ENCODE data around the gene VPS37B. TPM values are rescaled to one million over a fixed set of nuclear protein-coding genes. Genes with fewer than 3 reads are reported as not detected.

Gene VPS37B, protein sequence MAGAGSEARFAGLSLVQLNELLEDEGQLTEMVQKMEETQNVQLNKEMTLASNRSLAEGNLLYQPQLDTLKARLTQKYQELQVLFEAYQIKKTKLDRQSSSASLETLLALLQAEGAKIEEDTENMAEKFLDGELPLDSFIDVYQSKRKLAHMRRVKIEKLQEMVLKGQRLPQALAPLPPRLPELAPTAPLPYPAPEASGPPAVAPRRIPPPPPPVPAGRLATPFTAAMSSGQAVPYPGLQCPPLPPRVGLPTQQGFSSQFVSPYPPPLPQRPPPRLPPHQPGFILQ
- total RNA-seq (2021) (10.4 to 18.1 TPM (median 11.4 TPM) in 3 replicates), Bru-seq, nascent RNA (percentile 60 among the genes with signal in this experiment)
- long read RNA-seq, experiment 1, transcript VPS37B-201 (4 exons, 3,028 nt) = major isoform, 122 of 151 reads
- long read RNA-seq, experiment 1, partial matches to known transcripts = 0 of 151 reads
- long read RNA-seq, experiment 1, other reads (novel, unspliced or antisense) = 29 of 151 reads
- long read RNA-seq, experiment 2, transcript VPS37B-201 (4 exons, 3,028 nt) = major isoform, 10 of 18 reads
- long read RNA-seq, experiment 2, partial matches to known transcripts = 0 of 18 reads
- long read RNA-seq, experiment 2, other reads (novel, unspliced or antisense) = 8 of 18 reads
- long read RNA-seq, experiment 3, partial matches to known transcripts = 0 of 12 reads
- long read RNA-seq, experiment 3, other reads (novel, unspliced or antisense) = 8 of 12 reads

- Mint-ChIP-seq H3K9me3 (peaks cover 6% of the 10 kb centered on the region), H3K4me1 (peaks cover 40% of the 10 kb centered on the region), H3K4me3 (peak within 1 kb of the TSS; percentile 83), H3K27ac (peak within 1 kb of the TSS; percentile 63), H3K36me3 (no peaks in the 10 kb centered on the region), H3K27me3 (ENCODE audit: low read depth) (peaks cover 64% of the 10 kb centered on the region)
- peak; percentile 75 for DNase-seq (ENCODE audit: low spot score)
- ChIA-PET POLR2A (interaction anchor here (1.2 kb wide), 1 partner anchor 70 kb away, joined by 3 read pairs; the partner anchor contains the start of gene ABCB9), CTCF (interaction anchor here (1.8 kb wide), 1 partner anchor 28 kb away, joined by 6 read pairs; no protein-coding TSS in a partner anchor)
- peak; percentile 17; the same call in 1 of the 2 replicates for ATAC-seq
- TF ChIP-seq RELA (CRISPR knock-in tag; IDR thresholded peaks at IDR 0.05; ENCODE audit: borderline replicate concordance) = no peak
- TF ChIP-seq FOXP1 (CRISPR knock-in tag; IDR thresholded peaks at IDR 0.05; ENCODE audit: borderline replicate concordance) = peak; percentile 69
- TF ChIP-seq ATF1 (CRISPR knock-in tag; IDR thresholded peaks at IDR 0.05) = peak; percentile 62; the same call in 1 of the 2 replicates
- peak; percentile 92 for TF ChIP-seq ETV6 (CRISPR knock-in tag; IDR thresholded peaks at IDR 0.05)
- peak; percentile 67; the same call in 1 of the 2 replicates for TF ChIP-seq SP1 (CRISPR knock-in tag; conservative IDR thresholded peaks at IDR 0.05)
- TF ChIP-seq, protein P1, sequence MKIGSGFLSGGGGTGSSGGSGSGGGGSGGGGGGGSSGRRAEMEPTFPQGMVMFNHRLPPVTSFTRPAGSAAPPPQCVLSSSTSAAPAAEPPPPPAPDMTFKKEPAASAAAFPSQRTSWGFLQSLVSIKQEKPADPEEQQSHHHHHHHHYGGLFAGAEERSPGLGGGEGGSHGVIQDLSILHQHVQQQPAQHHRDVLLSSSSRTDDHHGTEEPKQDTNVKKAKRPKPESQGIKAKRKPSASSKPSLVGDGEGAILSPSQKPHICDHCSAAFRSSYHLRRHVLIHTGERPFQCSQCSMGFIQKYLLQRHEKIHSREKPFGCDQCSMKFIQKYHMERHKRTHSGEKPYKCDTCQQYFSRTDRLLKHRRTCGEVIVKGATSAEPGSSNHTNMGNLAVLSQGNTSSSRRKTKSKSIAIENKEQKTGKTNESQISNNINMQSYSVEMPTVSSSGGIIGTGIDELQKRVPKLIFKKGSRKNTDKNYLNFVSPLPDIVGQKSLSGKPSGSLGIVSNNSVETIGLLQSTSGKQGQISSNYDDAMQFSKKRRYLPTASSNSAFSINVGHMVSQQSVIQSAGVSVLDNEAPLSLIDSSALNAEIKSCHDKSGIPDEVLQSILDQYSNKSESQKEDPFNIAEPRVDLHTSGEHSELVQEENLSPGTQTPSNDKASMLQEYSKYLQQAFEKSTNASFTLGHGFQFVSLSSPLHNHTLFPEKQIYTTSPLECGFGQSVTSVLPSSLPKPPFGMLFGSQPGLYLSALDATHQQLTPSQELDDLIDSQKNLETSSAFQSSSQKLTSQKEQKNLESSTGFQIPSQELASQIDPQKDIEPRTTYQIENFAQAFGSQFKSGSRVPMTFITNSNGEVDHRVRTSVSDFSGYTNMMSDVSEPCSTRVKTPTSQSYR (CRISPR knock-in tag; IDR thresholded peaks at IDR 0.05) = no peak
- no peak for TF ChIP-seq PRRX2 (CRISPR knock-in tag; IDR thresholded peaks at IDR 0.05)
- TF ChIP-seq ZBTB43 (CRISPR knock-in tag; IDR thresholded peaks at IDR 0.05) = peak; percentile 62; the same call in 1 of the 2 replicates
- TF ChIP-seq ELF4 (CRISPR knock-in tag; IDR thresholded peaks at IDR 0.05; ENCODE audit: low read depth) = no peak
- no peak for TF ChIP-seq SMAD4 (CRISPR knock-in tag; IDR thresholded peaks at IDR 0.05)
- TF ChIP-seq ZBTB21 (CRISPR knock-in tag; IDR thresholded peaks at IDR 0.05; ENCODE audit: borderline replicate concordance) = peak; percentile 100
- TF ChIP-seq, protein P2, sequence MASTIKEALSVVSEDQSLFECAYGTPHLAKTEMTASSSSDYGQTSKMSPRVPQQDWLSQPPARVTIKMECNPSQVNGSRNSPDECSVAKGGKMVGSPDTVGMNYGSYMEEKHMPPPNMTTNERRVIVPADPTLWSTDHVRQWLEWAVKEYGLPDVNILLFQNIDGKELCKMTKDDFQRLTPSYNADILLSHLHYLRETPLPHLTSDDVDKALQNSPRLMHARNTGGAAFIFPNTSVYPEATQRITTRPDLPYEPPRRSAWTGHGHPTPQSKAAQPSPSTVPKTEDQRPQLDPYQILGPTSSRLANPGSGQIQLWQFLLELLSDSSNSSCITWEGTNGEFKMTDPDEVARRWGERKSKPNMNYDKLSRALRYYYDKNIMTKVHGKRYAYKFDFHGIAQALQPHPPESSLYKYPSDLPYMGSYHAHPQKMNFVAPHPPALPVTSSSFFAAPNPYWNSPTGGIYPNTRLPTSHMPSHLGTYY (CRISPR knock-in tag; IDR thresholded peaks at IDR 0.05) = no peak
- no peak for TF ChIP-seq NR3C1 (CRISPR knock-in tag; conservative IDR thresholded peaks at IDR 0.05; ENCODE audit: low read depth)
- TF ChIP-seq, protein P3, sequence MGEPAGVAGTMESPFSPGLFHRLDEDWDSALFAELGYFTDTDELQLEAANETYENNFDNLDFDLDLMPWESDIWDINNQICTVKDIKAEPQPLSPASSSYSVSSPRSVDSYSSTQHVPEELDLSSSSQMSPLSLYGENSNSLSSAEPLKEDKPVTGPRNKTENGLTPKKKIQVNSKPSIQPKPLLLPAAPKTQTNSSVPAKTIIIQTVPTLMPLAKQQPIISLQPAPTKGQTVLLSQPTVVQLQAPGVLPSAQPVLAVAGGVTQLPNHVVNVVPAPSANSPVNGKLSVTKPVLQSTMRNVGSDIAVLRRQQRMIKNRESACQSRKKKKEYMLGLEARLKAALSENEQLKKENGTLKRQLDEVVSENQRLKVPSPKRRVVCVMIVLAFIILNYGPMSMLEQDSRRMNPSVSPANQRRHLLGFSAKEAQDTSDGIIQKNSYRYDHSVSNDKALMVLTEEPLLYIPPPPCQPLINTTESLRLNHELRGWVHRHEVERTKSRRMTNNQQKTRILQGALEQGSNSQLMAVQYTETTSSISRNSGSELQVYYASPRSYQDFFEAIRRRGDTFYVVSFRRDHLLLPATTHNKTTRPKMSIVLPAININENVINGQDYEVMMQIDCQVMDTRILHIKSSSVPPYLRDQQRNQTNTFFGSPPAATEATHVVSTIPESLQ (CRISPR knock-in tag; IDR thresholded peaks at IDR 0.05) = no peak
- TF ChIP-seq EMX1 (CRISPR knock-in tag; IDR thresholded peaks at IDR 0.05) = no peak
- no peak for TF ChIP-seq TCF7 (CRISPR knock-in tag; IDR thresholded peaks at IDR 0.05; ENCODE audit: low read depth)
- TF ChIP-seq SMAD3 (CRISPR knock-in tag; IDR thresholded peaks at IDR 0.05; ENCODE audit: borderline replicate concordance) = peak; percentile 54; the same call in 1 of the 2 replicates
- TF ChIP-seq IRF1 (CRISPR knock-in tag; IDR thresholded peaks at IDR 0.05) = peak; percentile 85
- TF ChIP-seq, protein P4, sequence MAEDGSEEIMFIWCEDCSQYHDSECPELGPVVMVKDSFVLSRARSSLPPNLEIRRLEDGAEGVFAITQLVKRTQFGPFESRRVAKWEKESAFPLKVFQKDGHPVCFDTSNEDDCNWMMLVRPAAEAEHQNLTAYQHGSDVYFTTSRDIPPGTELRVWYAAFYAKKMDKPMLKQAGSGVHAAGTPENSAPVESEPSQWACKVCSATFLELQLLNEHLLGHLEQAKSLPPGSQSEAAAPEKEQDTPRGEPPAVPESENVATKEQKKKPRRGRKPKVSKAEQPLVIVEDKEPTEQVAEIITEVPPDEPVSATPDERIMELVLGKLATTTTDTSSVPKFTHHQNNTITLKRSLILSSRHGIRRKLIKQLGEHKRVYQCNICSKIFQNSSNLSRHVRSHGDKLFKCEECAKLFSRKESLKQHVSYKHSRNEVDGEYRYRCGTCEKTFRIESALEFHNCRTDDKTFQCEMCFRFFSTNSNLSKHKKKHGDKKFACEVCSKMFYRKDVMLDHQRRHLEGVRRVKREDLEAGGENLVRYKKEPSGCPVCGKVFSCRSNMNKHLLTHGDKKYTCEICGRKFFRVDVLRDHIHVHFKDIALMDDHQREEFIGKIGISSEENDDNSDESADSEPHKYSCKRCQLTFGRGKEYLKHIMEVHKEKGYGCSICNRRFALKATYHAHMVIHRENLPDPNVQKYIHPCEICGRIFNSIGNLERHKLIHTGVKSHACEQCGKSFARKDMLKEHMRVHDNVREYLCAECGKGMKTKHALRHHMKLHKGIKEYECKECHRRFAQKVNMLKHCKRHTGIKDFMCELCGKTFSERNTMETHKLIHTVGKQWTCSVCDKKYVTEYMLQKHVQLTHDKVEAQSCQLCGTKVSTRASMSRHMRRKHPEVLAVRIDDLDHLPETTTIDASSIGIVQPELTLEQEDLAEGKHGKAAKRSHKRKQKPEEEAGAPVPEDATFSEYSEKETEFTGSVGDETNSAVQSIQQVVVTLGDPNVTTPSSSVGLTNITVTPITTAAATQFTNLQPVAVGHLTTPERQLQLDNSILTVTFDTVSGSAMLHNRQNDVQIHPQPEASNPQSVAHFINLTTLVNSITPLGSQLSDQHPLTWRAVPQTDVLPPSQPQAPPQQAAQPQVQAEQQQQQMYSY (CRISPR knock-in tag; IDR thresholded peaks at IDR 0.05) = no peak
- no peak for TF ChIP-seq CBFB (CRISPR knock-in tag; IDR thresholded peaks at IDR 0.05; ENCODE audit: low read depth)
Measured at GRCh38 chr12:122895704-122896636, at the start of gene VPS37B. Gene VPS37B, minus strand, starts transcription at chr12:122896124. Its CDS starts 62 bp downstream, at chr12:122896062.
